GM12892 (cell line): Measurements from ENCODE around the gene PXMP4.

Source experiments
- DNase-seq: peaks from one replicate; pipeline ENCODE4 v3.0.0; 2011; ENCODE audit not compliant: insufficient read length
- FAIRE-seq: peaks from 2 replicates; lab custom pipeline; 2011; peaks lifted over from hg19 to GRCh38; lab: Jason Lieb, UNC
- POLR2A ChIP-seq: IDR thresholded peaks from 2 replicates; pipeline ENCODE4 v1.6.1; 2011; ENCODE audit warnings: low read depth, low read length, control low read depth
- POLR2AphosphoS5 ChIP-seq: IDR thresholded peaks from 2 replicates; pipeline ENCODE4 v1.6.1; 2011; ENCODE audit warnings: low read depth, low read length, control low read depth
- TAF1 ChIP-seq: IDR thresholded peaks from 2 replicates; pipeline ENCODE4 v1.6.1; 2011; ENCODE audit warnings: low read depth, mild to moderate bottlenecking, control low read depth, low read length, borderline replicate concordance

The PXMP4 gene

GRCh38 chr20:33685328-33686099, 34.6 kb downstream of the PXMP4 start:
- TF ChIP-seq POLR2AphosphoS5, result no peak; the same call in 1 of the 2 replicates
- peak; percentile 54; the same call in 1 of the 2 replicates for TF ChIP-seq POLR2A
- no peak for TF ChIP-seq TAF1
- DNase-seq (peak; percentile 79), FAIRE-seq (peak; percentile 86)

GRCh38 chr20:33684533-33685327, 35.4 kb downstream of the PXMP4 start:
- DNase-seq (no peak), FAIRE-seq (no peak)
- TF ChIP-seq TAF1, result no peak
- no peak for TF ChIP-seq POLR2AphosphoS5
- TF ChIP-seq POLR2A, result no peak

GRCh38 chr20:33681728-33682353, 38.3 kb downstream of the PXMP4 start:
- no peak for FAIRE-seq
- no peak for DNase-seq
- TF ChIP-seq POLR2A (no peak), TAF1 (no peak), POLR2AphosphoS5 (no peak; the same call in 1 of the 2 replicates)

GRCh38 chr20:33681288-33681687, 38.8 kb downstream of the PXMP4 start:
- FAIRE-seq, result no peak
- no peak for DNase-seq
- no peak for TF ChIP-seq POLR2AphosphoS5
- no peak for TF ChIP-seq TAF1
- no peak for TF ChIP-seq POLR2A

GRCh38 chr20:33680686-33681085, 39.4 kb downstream of the PXMP4 start:
- no peak for TF ChIP-seq POLR2AphosphoS5
- no peak for TF ChIP-seq POLR2A
- TF ChIP-seq TAF1, result no peak
- DNase-seq (no peak), FAIRE-seq (no peak)

- peak; percentile 71 for DNase-seq
- TF ChIP-seq TAF1, result no peak
- peak; percentile 60 for TF ChIP-seq POLR2A
- 0 out of 2 replicates have a peak, but pooled peaks have one; percentile 49 for TF ChIP-seq POLR2AphosphoS5
- peak; percentile 77 for FAIRE-seq
These were observed 40.2 kb downstream of the PXMP4 start for GRCh38 chr20:33679758-33680485.

- FAIRE-seq (no peak), DNase-seq (no peak)
These were observed 42.0 kb downstream of the PXMP4 start for GRCh38 chr20:33677991-33678702.

GRCh38 chr20:33676652-33677645, 43.2 kb downstream of the PXMP4 start:
- DNase-seq (no peak), FAIRE-seq (no peak)
- no peak for TF ChIP-seq TAF1
- no peak; the same call in 1 of the 2 replicates for TF ChIP-seq POLR2AphosphoS5
- TF ChIP-seq POLR2A, result no peak

More at GRCh38 chr20:33677991-33678702, 42.0 kb downstream of the PXMP4 start:
- no peak for TF ChIP-seq POLR2AphosphoS5
- no peak; the same call in 1 of the 2 replicates for TF ChIP-seq POLR2A
- TF ChIP-seq TAF1, result no peak

- no peak for DNase-seq
- TF ChIP-seq TAF1 (no peak), POLR2A (no peak), POLR2AphosphoS5 (no peak; the same call in 1 of the 2 replicates)
- no peak for FAIRE-seq
These were observed 44.0 kb downstream of the PXMP4 start for GRCh38 chr20:33676121-33676520.
